Measurements from ENCODE around the gene AP1M1.
A peak's percentile ranks its signal among the peaks of the same experiment; 100 is the strongest.

AP1M1 gene

GRCh38 chr19:16185123-16185767, 12.5 kb upstream of the AP1M1 start, which contains the start of gene FAM32A:
TSS of gene FAM32A (plus strand) at chr19:16185410. CDS start at chr19:16185443, 33 bp downstream.
- DNase-seq (ENCODE audit: low spot score): peak; percentile 100

GRCh38 chr19:16185768-16186123, 12.0 kb upstream of the AP1M1 start:
- peak; percentile 75 for DNase-seq (ENCODE audit: low spot score)

GRCh38 chr19:16188521-16188920, 9.2 kb upstream of the AP1M1 start:
- DNase-seq (ENCODE audit: low spot score): no peak

GRCh38 chr19:16190198-16190597, 7.5 kb upstream of the AP1M1 start:
- no peak for DNase-seq (ENCODE audit: low spot score)

GRCh38 chr19:16190736-16191135, 7.0 kb upstream of the AP1M1 start:
- no peak for DNase-seq (ENCODE audit: low spot score)

GRCh38 chr19:16191216-16191908, 6.3 kb upstream of the AP1M1 start:
- no peak for DNase-seq (ENCODE audit: low spot score)

- no peak for DNase-seq (ENCODE audit: low spot score)
Measured at GRCh38 chr19:16193466-16193865, 4.2 kb upstream of the AP1M1 start.

GRCh38 chr19:16197188-16197621, 506 bp upstream of the AP1M1 start:
- DNase-seq (ENCODE audit: low spot score): no peak

- DNase-seq (ENCODE audit: low spot score): no peak
Measured at GRCh38 chr19:16198370-16198651, 600 bp downstream of the AP1M1 start.

GRCh38 chr19:16199275-16199932, 1.7 kb downstream of the AP1M1 start:
- DNase-seq (ENCODE audit: low spot score): no peak

- no peak for DNase-seq (ENCODE audit: low spot score)
Measured at GRCh38 chr19:16200038-16201010, 2.6 kb downstream of the AP1M1 start.

GRCh38 chr19:16201011-16201391, 3.3 kb downstream of the AP1M1 start:
- no peak for DNase-seq (ENCODE audit: low spot score)

- no peak for DNase-seq (ENCODE audit: low spot score)
Measured at GRCh38 chr19:16202320-16203255, 4.9 kb downstream of the AP1M1 start.

GRCh38 chr19:16203256-16204004, 5.7 kb downstream of the AP1M1 start:
- DNase-seq (ENCODE audit: low spot score): no peak

GRCh38 chr19:16204005-16204294, 6.2 kb downstream of the AP1M1 start:
- DNase-seq (ENCODE audit: low spot score): no peak

- DNase-seq (ENCODE audit: low spot score): no peak
Measured at GRCh38 chr19:16205205-16206045, 7.7 kb downstream of the AP1M1 start.

GRCh38 chr19:16206046-16206605, 8.4 kb downstream of the AP1M1 start:
- no peak for DNase-seq (ENCODE audit: low spot score)

- no peak for DNase-seq (ENCODE audit: low spot score)
Measured at GRCh38 chr19:16206637-16207036, 8.9 kb downstream of the AP1M1 start.

- no peak for DNase-seq (ENCODE audit: low spot score)
Measured at GRCh38 chr19:16207063-16207462, 9.4 kb downstream of the AP1M1 start.
